GM12878 (cell line): ENCODE measurements around the gene PYM1. TPM values are rescaled to one million over a fixed set of nuclear protein-coding genes. Genes with fewer than 3 reads are reported as not detected.

Experiments
- ATAC-seq: fragments of 200-7000 bp; cut with Tn5 transposase; 3 replicates; pipeline ENCODE4 v1.9.1; 2020; ENCODE audit warnings: mild to moderate bottlenecking, moderate library complexity
- BruUV-seq: library from RNA; stranded (reverse); fragments of 400-500 nt; replicated peaks from 2 replicates; lab custom pipeline; 2021; lab: Mats Ljungman, UMichigan
- CTCF ChIA-PET: fragments of 300-600 bp; sonication (Branson Sonifier 250); formaldehyde crosslinking; extraction: SDS; loops from one replicate; lab custom pipeline; 2021; ENCODE audit warnings: inconsistent platforms; lab: Yijun Ruan, JAX
- POLR2A ChIA-PET: fragments of 350-600 bp; formaldehyde crosslinking; extraction: SDS; loops from one replicate; lab custom pipeline; 2021; ENCODE audit warnings: inconsistent platforms; lab: Charles Lee
- RAD21 ChIA-PET: fragments of 300-600 bp; sonication (Branson Sonifier 250); formaldehyde crosslinking; loops from one replicate; lab custom pipeline; 2023; ENCODE audit warnings: antibody characterized with exemption; ENCODE audit not compliant: unreplicated experiment; lab: Charles Lee
- SMC1A ChIA-PET: fragments of 300-600 bp; sonication (Branson Sonifier 250); formaldehyde crosslinking; loops from one replicate; lab custom pipeline; 2023; ENCODE audit not compliant: unreplicated experiment, uncharacterized antibody; lab: Charles Lee
- DNase-seq: peaks from one replicate; pipeline ENCODE4 v3.0.0-alpha.2; 2011; ENCODE audit warnings: low read depth, low spot score
- FAIRE-seq: peaks from 3 replicates; lab custom pipeline; 2011; peaks lifted over from hg19 to GRCh38; lab: Jason Lieb, UNC
- H2AFZ ChIP-seq: 2 replicates; pipeline ENCODE4 v1.6.0; 2011; ENCODE audit warnings: low read depth, low read length, control low read depth; ENCODE audit not compliant: control insufficient read depth
- H3K27ac ChIP-seq: 2 replicates; pipeline ENCODE4 v1.5.1; 2011; ENCODE audit warnings: control low read depth; ENCODE audit not compliant: control insufficient read depth, insufficient read depth
- H3K27me3 ChIP-seq, 2 experiments: replicated peaks in 1 of 2; 2 replicates each; pipeline versions ENCODE4 v1.6.0 to v1.6.1; 2011; ENCODE audit warnings: low read length in 1 of 2; ENCODE audit not compliant: control insufficient read depth in 2 of 2, insufficient read depth in 2 of 2
- H3K36me3 ChIP-seq, 2 experiments: 2 replicates each; pipeline ENCODE4 v1.5.1; 2011; ENCODE audit warnings: low read length in 1 of 2; ENCODE audit not compliant: control insufficient read depth in 2 of 2, insufficient read depth in 2 of 2
- H3K4me1 ChIP-seq: 2 replicates; pipeline ENCODE4 v1.6.1; 2011; ENCODE audit warnings: mild to moderate bottlenecking, low read length, moderate library complexity, mixed read lengths; ENCODE audit not compliant: control insufficient read depth, insufficient read depth
- H3K4me2 ChIP-seq: 2 replicates; pipeline ENCODE4 v1.6.0; 2011; ENCODE audit warnings: control low read depth; ENCODE audit not compliant: control insufficient read depth, insufficient read depth
- H3K4me3 ChIP-seq: fragments of 200-600 bp; sonication (generic); 2 replicates; pipeline ENCODE4 v1.5.1; 2016
- H3K79me2 ChIP-seq: 2 replicates; pipeline ENCODE4 v1.6.0; 2011; ENCODE audit warnings: low read length; ENCODE audit not compliant: control insufficient read depth, insufficient read depth
- H3K9ac ChIP-seq: 2 replicates; pipeline ENCODE4 v1.8.0; 2011; ENCODE audit warnings: low read length, control low read depth, mixed read lengths; ENCODE audit not compliant: control insufficient read depth, insufficient read depth
- H3K9me3 ChIP-seq: replicated peaks from 3 replicates; pipeline ENCODE4 v1.5.1; 2011; ENCODE audit warnings: mild to moderate bottlenecking, low read length; ENCODE audit not compliant: control insufficient read depth, insufficient read depth
- H4K20me1 ChIP-seq: 2 replicates; pipeline ENCODE4 v1.6.0; 2011; ENCODE audit not compliant: control insufficient read depth, insufficient read depth
- ATF2 ChIP-seq: IDR thresholded peaks from 2 replicates; pipeline ENCODE4 v1.6.1; 2012; ENCODE audit warnings: low read length, inconsistent platforms
- BACH1 ChIP-seq: fragments of 450-650 bp; IDR thresholded peaks from 2 replicates; pipeline ENCODE4 v1.6.1; 2017; ENCODE audit warnings: mild to moderate bottlenecking, borderline replicate concordance
- BCL3 ChIP-seq: IDR thresholded peaks from 2 replicates; pipeline ENCODE4 v1.6.1; 2011; ENCODE audit warnings: borderline replicate concordance, low read depth, mild to moderate bottlenecking, moderate library complexity, low read length; ENCODE audit not compliant: insufficient read depth, poor library complexity, severe bottlenecking
- ETV6 ChIP-seq, 2 experiments: fragments of 450-650 bp in 1 of 2; IDR thresholded peaks in 1 of 2; conservative IDR thresholded peaks in 1 of 2; 2 replicates each; pipeline ENCODE4 v1.6.1; 2014; ENCODE audit warnings: antibody characterized with exemption in 1 of 2, borderline replicate concordance in 1 of 2, low read depth in 1 of 2, mild to moderate bottlenecking in 1 of 2, moderate library complexity in 1 of 2
- FOXK2 ChIP-seq: fragments of 450-650 bp; IDR thresholded peaks from 2 replicates; pipeline ENCODE4 v1.6.1; 2017; ENCODE audit warnings: mild to moderate bottlenecking, moderate library complexity
- GABPA ChIP-seq: IDR thresholded peaks from 2 replicates; pipeline ENCODE4 v1.6.1; 2014; ENCODE audit warnings: antibody characterized with exemption, low read depth, mild to moderate bottlenecking, inconsistent platforms
- KDM1A ChIP-seq: fragments of 200-600 bp; sonication (generic); IDR thresholded peaks from 2 replicates; pipeline ENCODE4 v1.6.1; 2016; ENCODE audit warnings: borderline replicate concordance
- MEF2A ChIP-seq: IDR thresholded peaks from 2 replicates; pipeline ENCODE4 v1.6.1; 2011; ENCODE audit warnings: low read depth, mild to moderate bottlenecking, low read length, moderate library complexity; ENCODE audit not compliant: insufficient read depth
- MXI1 ChIP-seq: fragments of 150-350 bp; IDR thresholded peaks from 2 replicates; pipeline ENCODE4 v1.6.1; 2011; ENCODE audit warnings: low read depth, mild to moderate bottlenecking, inconsistent platforms, low read length, improper control_type of control experiment
- MYB ChIP-seq: fragments of 150-350 bp; IDR thresholded peaks from 2 replicates; pipeline ENCODE4 v1.6.1; 2014; ENCODE audit warnings: mild to moderate bottlenecking, low read depth, low read length, borderline replicate concordance
- RAD21 ChIP-seq: IDR thresholded peaks from 2 replicates; pipeline ENCODE4 v1.6.1; 2011; ENCODE audit warnings: mild to moderate bottlenecking, low read depth, low read length, moderate library complexity; ENCODE audit not compliant: insufficient read depth
- SP1 ChIP-seq: IDR thresholded peaks from one replicate; pipeline ENCODE4 v1.6.1; 2011; ENCODE audit warnings: low read depth, low read length
- STAT1 ChIP-seq: fragments of 450-650 bp; conservative IDR thresholded peaks from 2 replicates; pipeline ENCODE4 v1.6.1; 2014; ENCODE audit warnings: antibody characterized with exemption, mild to moderate bottlenecking
- ZBTB4 ChIP-seq: fragments of 450-650 bp; formaldehyde crosslinking; IDR thresholded peaks from 2 replicates; pipeline ENCODE4 v1.4.0; 2022; ENCODE audit warnings: mild to moderate bottlenecking, moderate library complexity
- WGBS: methylation state at CpG from one replicate; pipeline ENCODE4 v1.1.6; 2016; ENCODE audit warnings: low lambda C conversion rate; ENCODE audit not compliant: insufficient replicate concordance, insufficient coverage; ENCODE audit errors: missing lambda C conversion rate; 5-methylcytosine and 5-hydroxymethylcytosine counted together
- in situ Hi-C: fragments of 300-500 bp; cut with MboI; formaldehyde crosslinking; loops from 9 replicates; pipeline ENCODE4 v1.14.3; 2018; ENCODE audit warnings: mixed read lengths
- intact Hi-C: fragments of 100-400 bp; cut with micrococcal nuclease; formaldehyde crosslinking; loops from one replicate; pipeline ENCODE4 v1.14.2; 2022; ENCODE audit not compliant: unreplicated experiment
- polyA plus RNA-seq, 11 experiments: library from polyadenylated mRNA; depleted of rRNA in 4 of 11; unstranded in 6 of 11; stranded (reverse) in 5 of 11; fragments of >200 nt; fragmentation: Nextera tagmentation in 4 of 11; fragmentation: Illumina TruSeq in 1 of 11; extraction: Ambion mirVana in 4 of 11; extraction: Trizol in 1 of 11; gene quantifications; 1 replicate in 1 of 11; 2 replicates in 10 of 11; pipeline versions ENCODE4 v1.2.1 to v1.2.3, GENCODE V29; 2011 to 2016; ENCODE audit warnings: inconsistent platforms in 2 of 11, missing spikeins in 2 of 11, low read depth in 1 of 11
- total RNA-seq, 4 experiments: library from RNA; depleted of rRNA in 3 of 4; stranded (reverse); fragments of >200 nt in 3 of 4; fragmentation: Illumina TruSeq in 1 of 4; extraction: Trizol in 1 of 4; gene quantifications; 2 replicates each; pipeline versions ENCODE4 v1.2.1 to v1.2.3, GENCODE V29; 2013 to 2021

Gene PYM1
- total and polyA plus RNA-seq, 10 of the 15 experiments (the other 5 are each of a cell fraction or from before 2014, with no cell fraction given): 33.9 to 93.4 (median 55.8) TPM

GRCh38 chr12:55875704-55876467 lies 51.8 kb downstream of the PYM1 start (continued):
- no peak for TF ChIP-seq ZBTB4 (CRISPR knock-in tag)
- no peak for TF ChIP-seq SP1
- TF ChIP-seq RAD21: no peak
- no peak for TF ChIP-seq STAT1
- TF ChIP-seq, all 136 proteins: peak for 0

GRCh38 chr12:55874443-55874842 lies 53.3 kb downstream of the PYM1 start:
- CTCF ChIA-PET: no interaction called here
- FAIRE-seq: no peak

More at GRCh38 chr12:55874443-55874842, 53.3 kb downstream of the PYM1 start:
- H4K20me1 ChIP-seq: no peaks in the 10 kb centered on the region
- H3K4me3 ChIP-seq: no peak overlapping the region
- intact Hi-C loops (no loop called here), in situ Hi-C loops (no loop called here)
- POLR2A ChIA-PET: no interaction called here
- no peaks in the 10 kb centered on the region for H3K36me3 ChIP-seq
- RAD21 ChIA-PET: no interaction called here
- H3K27me3 ChIP-seq: no peaks in the 10 kb centered on the region
- WGBS: 36% methylated on average over 2 of the region's 2 CpGs
- SMC1A ChIA-PET: no interaction called here
- H3K79me2 ChIP-seq: no peaks in the 10 kb centered on the region
- no peaks in the 10 kb centered on the region; the same call in none of the 3 replicates for H3K9me3 ChIP-seq
- no peak for TF ChIP-seq GABPA
- TF ChIP-seq MEF2A: no peak
- TF ChIP-seq KDM1A: no peak
- TF ChIP-seq MXI1: no peak
- TF ChIP-seq BACH1: no peak
- no peak for TF ChIP-seq FOXK2
- no peak for TF ChIP-seq ATF2
- no peak for TF ChIP-seq BCL3
- TF ChIP-seq MYB: no peak
- TF ChIP-seq SP1: no peak
- no peak for TF ChIP-seq ETV6 (conservative IDR thresholded peaks at IDR 0.05 in 1 of 2, IDR thresholded peaks at IDR 0.05 in 1 of 2; ENCODE audit: borderline replicate concordance in 1 of 2, low read depth in 1 of 2)
- H3K4me1 ChIP-seq: no peaks in the 10 kb centered on the region
- DNase-seq: no peak
- H3K27ac ChIP-seq: no peak overlapping the region
- no peak for ATAC-seq
- H3K4me2 ChIP-seq: no peak overlapping the region
- H2AFZ ChIP-seq: no peak overlapping the region
- BruUV-seq: no TSS peak
- no peak overlapping the region for H3K9ac ChIP-seq
